ENCODE measurements around the gene C14orf180.
"Not testable (repeated sequence)": the region's sequence is repeated elsewhere in the genome, so short reads cannot be mapped to it uniquely, and the experiment has no call there.

Gene C14orf180

DNA sequence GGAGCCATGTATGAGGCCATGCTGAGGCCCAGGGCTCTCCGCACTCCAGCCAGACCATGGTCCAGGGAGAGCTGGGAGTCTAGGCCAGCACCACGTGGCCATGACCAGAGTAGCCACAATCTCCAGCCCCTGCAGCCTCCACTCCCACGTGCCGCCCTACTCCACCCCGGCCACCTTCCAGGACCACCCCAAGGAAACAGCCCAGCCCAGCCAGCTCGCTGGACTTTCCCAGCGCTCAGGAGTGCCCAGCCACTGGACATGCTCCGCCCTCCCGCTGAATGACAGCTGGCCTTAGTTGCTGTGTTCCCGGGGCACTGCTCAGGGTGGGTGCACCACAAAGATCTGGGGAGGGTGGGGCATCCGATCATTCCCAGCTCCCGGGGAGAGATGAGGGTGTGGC lies 2.1 kb upstream of the C14orf180 start:
- in situ Hi-C loops (cut with HindIII; ENCODE audit: low sequenced_read_pairs): no loop called here

DNA sequence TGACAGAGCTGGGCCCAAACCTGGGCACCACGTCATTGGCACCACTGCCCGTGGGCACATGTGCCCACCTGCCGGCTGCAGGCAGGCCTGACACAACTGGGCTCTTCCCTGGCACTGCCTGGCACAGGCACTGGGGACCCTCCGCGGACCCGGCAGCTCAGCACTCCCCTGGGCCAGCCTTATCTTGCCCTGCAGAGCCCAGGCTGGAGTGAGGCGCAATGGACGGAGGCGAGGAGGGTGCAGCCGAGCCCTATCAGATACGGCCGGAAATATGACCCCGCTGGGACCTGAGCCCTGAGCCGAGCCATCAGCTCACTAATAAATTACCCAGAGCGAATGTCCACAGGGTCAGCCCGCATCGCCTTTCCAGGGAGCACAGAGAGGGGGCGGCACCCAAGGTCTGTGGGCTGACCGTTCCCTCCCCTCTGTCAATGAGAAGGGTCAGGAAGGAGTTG lies 1.7 kb upstream of the C14orf180 start:
- in situ Hi-C loops (cut with HindIII; ENCODE audit: low sequenced_read_pairs): no loop called here

DNA sequence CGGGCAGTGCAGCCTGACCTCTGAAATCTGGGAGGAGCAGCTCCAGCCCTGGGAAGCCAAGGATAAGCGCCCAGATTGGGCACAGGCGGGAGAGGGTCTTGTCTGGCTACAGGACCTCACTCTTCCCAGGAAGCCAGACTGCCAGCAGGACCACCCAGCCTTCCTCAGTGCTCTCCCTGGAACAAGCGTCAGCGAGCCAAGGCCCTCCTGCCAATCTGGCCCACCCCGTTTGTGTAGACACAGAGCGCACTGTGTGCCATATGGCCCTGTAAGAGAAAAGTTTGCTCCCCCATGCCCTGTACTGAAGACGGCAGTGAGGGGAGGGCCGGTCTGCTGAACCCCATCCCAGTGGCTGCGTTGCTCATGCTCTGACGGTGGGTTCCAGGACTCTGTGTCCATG lies 1.2 kb upstream of the C14orf180 start:
- in situ Hi-C loops (cut with HindIII; ENCODE audit: low sequenced_read_pairs): no loop called here

DNA sequence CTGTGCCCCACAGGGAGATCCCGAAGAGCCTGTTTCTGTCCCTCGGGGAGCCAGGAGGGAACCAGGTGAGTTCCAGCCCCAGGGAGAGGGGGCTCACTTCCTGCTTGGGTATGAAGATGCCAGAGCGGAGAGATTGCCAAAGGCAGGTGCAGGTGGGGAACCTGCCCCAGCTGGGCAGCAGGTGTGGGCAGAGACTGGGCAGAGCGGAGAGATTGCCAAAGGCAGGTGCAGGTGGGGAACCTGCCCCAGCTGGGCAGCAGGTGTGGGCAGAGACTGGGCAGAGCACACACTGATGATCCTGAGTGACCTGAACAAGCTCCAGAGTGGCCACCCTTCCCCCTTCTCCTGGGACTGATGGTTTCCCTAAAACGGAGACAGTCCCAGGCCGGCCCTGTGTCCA lies 375 bp downstream of the C14orf180 start:
- in situ Hi-C loops (cut with HindIII; ENCODE audit: low sequenced_read_pairs): not testable (repeated sequence)

DNA sequence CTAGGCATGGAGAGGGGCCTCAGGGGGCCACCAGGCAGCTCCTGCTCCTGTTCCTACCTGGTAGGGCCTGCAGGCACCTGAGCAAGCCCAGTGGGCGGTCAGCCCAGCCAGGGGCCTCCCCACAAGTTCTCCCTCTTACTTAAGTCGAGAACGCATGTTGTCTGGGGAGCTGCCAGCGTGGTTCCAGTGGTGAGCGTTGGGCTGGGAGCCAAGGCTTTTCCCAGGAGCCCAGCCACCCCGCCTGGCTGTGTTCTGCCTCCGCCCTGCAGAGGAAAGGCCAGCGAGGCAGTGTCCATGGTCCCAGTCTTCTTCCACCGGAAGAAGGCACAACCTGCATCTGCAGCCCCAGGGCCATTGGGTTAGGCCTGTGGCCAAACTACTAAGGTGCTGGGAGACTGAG lies 1.4 kb downstream of the C14orf180 start:
- in situ Hi-C loops (cut with HindIII; ENCODE audit: low sequenced_read_pairs): no loop called here

DNA sequence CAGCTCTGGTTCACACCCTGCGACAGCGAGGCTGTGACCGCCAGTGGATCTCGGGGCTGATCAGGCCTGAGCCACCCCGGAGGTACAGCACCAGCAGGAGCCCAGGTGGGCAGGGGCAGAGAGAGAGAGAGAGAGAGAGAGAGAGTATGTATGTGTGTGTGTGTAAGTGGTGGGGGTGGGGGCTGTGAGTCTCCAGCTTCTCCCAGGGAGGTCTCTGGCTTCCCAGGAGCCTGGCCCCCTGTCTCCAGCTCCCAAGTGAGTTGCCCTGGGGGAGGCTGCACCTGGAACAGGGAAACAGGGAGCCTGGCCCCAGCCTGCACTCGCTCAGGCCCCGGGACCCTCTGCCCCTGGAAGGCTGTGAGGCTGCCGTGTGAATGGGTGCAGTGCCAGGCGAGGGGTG lies 2.0 kb downstream of the C14orf180 start:
- in situ Hi-C loops (cut with HindIII; ENCODE audit: low sequenced_read_pairs): no loop called here

DNA sequence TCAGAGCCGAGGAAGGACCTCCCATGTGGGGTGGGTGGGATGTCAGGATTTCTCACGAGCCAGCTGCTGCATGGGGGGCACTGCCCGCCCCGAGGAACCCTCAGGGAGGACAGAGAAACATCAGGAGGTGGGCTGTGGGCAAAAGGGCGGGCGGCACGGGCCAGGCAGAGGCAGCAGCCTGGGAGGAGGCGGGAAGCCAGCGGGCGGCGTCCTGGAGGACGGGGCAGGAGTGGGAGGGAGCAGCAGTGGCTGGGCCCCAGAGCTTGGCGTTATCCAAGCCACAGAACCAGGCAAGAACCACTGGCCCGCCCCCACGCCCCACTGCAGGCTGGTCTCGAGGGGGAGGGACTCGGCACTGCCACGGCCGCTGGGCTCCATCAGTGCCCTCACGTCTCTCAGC lies 2.4 kb downstream of the C14orf180 start:
- in situ Hi-C loops (cut with HindIII; ENCODE audit: low sequenced_read_pairs): no loop called here

DNA sequence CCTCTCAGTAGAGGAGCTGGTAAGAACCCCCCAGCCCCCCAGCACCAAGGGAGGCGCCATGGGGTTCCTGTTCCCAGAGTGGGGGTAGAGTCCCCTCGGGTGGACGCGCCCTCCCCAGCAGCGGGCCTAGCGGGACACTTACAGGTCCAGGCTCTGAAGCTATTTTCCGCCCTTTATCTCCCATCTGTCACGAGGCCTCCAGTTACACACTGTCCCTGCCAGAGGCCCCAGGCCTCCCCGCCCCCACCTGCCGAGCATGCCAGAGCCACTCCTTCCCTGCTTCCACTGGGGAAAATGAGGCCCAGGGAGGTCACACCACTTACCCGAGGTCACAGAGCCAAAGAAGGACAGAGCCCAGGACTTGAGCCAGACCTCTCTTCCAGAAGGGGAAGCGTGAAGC lies 3.1 kb downstream of the C14orf180 start:
- in situ Hi-C loops (cut with HindIII; ENCODE audit: low sequenced_read_pairs): no loop called here

DNA sequence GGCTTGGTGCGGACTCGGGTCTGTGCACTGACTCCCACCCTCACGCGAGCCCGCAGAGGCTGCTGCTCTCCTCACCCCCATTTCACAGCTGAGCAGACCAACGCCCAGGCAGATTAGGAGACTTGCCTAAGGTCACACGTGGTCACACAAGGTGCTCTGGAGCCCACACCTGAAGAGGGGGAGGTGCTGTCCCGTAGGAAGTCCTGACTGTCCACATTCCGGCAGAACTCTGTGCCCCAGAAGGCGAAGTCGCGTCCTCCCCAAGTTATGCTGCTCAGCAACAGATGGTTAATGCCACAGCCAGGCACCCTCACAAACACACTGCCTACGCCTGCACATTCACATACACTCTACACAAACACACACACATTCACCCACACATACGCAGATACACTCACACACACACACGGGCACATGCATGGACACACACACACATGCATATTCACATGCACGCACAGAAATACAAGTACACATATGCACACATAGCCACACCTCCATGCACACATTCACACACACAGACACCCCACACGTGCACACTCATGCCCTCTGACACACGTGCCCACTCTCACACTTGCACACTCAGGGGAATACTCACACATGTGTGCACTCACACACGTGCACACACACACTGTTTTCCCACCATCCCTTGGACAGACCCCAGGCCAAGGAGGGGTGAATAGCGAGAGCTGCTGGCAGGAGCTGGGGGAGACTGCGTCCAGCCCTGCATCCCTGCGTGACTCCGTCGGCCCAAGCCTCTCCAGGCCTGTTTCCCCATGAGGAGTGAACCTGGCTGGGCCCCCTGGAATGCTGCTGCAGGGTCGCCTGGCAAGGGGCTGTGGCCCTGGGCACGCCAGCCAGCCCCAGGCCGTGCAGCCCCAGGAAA lies 4.1 kb downstream of the C14orf180 start:
- in situ Hi-C loops (cut with HindIII; ENCODE audit: low sequenced_read_pairs): no loop called here

DNA sequence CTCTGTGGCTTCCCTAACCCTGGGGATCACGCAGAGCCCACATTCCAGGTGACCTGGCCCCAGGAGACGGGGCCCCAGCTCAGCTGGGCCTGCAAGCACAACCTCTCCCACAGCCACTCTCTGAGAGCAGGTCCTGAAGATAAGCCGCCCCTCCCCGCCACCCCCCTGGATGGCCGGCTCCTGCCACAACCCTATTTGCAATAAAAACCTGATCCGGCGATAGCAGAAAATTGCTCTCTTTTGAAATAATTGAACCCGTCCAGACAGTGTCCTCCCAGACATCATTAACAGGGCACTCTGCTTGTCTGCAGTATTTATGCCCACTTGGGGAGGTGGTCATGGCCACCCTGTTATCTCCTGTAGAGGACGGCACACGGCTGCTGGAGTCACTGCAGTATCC lies 5.0 kb downstream of the C14orf180 start:
- in situ Hi-C loops (cut with HindIII; ENCODE audit: low sequenced_read_pairs): no loop called here

DNA sequence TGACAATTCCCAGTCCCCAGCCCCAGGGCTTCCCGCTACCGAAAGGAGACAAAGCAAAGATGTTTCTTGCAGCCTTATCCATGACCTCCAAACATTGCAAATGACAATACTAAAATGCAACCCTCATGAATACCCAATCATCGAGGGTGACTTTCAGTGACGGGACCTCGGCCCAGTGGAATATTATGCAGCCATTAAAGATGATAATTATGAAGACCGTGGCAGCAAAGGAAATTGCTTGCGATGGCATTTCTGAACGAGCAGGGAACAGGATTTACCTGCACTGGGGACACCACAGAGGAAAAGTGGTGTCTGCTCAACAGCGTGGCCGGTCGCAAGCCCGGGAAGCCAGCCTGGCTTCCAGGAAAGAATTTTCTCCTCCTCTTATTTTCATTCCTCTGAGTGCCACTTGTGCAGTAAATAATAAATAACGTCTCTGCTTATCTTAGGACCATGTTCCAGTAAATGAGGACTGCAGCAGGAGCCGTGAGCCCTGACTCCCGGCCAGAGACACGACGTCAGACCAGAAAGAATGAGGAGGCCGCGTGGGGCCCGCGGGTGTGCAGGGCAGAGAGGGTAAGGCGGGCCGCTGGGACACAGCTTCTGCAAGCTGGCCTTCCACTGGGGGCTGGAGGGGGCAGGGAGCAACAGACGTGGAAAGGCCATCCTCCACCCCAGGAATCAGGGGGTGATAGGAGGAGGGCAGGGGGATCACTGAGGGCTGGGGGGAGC lies 6.6 kb downstream of the C14orf180 start:
- in situ Hi-C loops (cut with HindIII; ENCODE audit: low sequenced_read_pairs): no loop called here

DNA sequence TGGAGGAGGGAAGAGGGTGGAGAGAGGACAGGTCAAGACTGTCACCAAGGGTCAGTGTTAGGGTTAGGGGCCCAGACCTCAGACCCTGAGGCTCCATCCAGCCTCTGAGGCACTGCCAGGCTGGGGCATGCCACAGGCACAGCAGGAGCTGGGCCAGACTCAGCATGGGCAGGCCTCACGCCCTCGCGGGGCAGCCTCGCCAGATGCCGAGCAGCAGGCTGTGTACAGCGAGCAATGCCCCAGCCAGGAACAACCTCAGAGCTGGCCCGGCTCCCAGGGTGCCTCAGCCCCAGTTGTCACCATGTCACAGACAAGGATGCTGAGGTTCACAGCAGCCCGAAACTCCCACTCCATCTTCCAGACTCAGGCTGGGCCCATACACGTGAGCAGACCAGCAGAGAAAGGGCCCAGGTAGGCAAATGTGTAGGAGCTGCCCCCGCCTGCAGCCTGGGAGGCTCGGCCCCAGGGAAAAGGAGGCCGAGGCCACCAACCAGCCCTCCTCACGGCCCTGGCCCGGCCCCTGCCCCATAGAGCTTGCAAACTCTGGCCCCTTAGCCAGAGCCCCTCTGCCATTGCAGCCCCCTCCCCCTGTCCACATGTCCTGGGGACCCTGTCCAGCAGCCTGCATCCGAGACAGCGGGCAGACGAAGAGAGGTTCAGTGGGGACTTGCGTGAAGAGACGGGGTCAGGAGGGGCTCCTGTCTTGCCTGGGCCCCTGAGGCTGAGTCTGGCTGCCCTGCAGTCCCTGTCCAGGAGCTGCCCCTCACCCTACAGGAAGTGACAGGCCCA lies 7.5 kb downstream of the C14orf180 start:
- in situ Hi-C loops (cut with HindIII; ENCODE audit: low sequenced_read_pairs): no loop called here

DNA sequence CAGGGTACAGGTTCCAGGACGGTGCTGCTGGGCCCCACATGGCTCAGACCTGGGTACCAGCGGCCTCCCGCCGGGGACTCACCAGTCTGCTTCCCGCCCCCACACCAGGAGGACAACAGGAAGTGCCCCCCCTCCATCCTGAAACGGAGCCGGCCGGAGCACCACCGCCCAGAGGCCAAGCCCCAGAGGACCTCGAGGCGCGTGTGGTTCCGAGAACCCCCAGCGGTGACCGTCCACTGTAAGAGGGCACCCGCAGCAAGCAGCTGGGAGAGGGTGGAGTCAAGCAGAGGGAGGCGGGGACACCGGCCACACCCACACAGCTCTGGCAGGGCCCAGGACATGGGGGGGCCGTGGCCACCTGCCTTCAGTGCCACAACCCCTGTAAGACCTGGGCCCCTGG lies 8.1 kb downstream of the C14orf180 start:
- in situ Hi-C loops (cut with HindIII; ENCODE audit: low sequenced_read_pairs): no loop called here

DNA sequence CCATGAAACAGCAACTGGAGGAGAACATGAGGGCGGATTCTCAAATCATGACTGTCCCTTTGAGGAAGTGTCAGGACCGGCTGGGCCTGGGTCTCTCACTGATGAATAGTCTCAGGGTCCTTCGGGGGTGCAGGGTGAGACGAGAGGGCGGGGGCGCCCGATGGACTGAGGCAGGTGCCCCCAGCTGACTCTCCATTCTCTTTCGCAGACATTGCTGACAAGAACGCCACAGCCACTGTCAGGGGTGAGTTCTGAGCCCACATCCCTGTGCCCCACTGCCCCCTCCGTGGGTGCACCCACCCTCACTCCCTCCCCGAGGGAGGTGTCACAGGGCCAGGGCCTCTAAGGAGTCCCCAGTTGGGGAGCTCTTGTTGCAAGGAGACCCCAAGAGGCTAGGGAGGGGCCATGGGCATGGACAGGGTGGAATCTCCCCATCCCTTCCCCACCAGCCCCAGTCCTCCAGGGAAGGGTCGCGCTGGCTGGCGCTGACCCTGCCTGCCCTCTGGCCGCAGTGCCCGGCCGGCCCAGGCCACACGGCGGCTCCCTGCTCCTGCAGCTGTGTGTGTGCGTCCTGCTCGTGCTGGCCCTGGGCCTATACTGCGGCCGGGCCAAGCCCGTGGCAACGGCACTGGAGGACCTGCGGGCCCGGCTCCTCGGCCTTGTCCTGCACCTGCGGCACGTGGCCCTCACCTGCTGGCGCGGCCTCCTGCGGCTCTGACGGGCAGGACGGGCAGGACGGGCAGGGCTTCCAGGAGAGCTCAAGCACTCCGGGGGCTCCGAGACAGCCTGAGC lies 8.7 kb downstream of the C14orf180 start:
- in situ Hi-C loops (cut with HindIII; ENCODE audit: low sequenced_read_pairs): no loop called here

DNA sequence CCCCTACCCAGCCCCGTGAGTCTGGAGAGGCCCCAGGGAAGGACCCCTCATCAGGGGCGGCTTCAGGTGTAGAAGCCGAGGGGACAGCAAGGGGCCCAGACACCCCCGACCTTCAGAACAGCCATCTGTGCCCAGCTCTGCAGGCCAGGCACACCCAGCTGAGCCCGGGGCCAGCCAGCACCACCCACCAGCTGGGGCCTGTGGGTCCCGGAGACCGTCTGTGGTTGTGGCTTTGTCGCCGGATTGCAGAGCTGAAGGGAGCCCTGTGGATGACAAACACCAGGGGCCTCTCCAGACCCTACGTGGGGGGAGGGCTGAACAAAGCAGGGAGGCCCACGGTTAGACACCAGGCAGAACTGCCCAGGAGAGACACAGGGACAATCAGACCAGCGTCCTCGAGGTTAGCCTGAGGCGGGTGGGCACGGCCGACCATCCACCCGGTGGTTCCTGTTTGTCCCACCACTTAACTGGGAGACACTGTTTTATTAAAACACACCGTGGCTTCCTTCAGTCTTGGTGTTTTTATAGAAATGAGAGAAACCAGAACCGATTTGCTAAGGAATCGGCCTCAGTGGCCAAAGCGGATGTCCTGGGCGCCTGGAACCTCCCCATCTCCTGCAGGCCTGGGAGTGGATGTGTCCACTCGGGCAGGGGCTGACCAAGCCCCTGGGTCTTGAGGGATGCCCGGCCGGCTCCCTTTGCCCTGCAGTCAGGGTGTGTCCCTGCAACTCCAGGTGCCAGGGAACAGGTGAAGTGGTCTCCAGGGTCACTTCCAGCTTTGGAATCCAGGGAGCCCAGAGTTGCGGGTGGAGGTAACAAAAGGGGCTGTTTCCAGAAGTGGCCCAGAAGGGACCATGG lies 10.0 kb downstream of the C14orf180 start:
- in situ Hi-C loops (cut with HindIII; ENCODE audit: low sequenced_read_pairs): loop anchor here (5.0 to 10.0 kb wide), 2 partner anchors 47 to 395 kb away; no protein-coding TSS in a partner anchor

DNA sequence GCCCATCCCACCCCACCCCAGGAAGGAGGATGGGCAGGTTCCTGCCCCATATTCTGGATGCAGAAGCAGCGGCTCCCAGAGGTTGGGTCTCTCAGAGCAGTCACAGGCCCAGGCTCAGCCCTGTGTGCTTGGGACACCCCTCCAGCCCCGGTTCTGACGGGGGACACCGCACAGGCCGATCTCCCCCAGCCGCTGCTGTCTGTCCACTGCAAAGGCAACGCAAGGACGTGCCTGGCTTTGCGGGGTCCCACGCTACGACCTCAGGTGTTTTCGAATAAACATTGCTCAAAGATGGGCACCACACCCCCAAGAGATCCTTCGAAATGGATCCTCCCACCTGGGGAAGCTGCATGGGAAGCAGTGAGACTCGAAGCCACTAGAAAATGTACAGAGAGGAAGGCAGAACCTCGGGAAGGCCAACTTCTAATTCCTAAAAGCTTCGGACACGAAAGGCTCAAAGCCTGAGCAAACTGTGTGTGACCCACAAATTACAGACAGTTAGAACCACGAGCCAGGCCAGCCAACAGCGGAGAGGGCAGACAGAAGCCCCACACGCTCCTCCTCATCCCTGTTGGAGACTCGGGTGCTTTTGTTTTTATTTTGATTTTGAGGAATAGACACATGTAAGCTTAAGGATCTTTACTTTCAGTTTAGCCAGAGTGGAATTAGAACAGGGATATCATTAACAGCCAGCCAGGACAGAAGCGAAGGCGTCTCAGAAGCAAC lies 10.8 kb downstream of the C14orf180 start:
- in situ Hi-C loops (cut with HindIII; ENCODE audit: low sequenced_read_pairs): loop anchor here (5.0 to 10.0 kb wide), 2 partner anchors 48 to 396 kb away; no protein-coding TSS in a partner anchor

DNA sequence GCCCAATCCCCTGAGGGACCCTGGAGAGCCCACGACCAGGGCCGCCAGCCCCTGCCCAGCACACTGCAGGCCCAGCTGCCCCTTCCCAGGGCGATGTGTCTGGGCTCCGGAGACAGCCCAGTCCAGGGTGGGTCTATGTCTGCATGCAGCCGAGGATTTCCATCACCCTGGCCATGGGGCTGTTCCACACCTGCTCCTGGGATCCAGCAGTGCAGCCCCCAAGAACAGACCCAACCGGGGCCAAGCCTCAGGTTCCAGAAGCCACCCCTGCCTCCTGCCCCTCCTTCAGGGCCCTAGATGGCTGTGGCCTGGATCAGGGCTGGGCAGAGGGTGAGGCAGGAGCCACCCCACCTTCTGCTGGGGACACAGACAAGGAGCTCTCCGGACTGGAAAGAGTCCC lies 11.5 kb downstream of the C14orf180 start:
- in situ Hi-C loops (cut with HindIII; ENCODE audit: low sequenced_read_pairs): loop anchor here (5.0 to 10.0 kb wide), 2 partner anchors 49 to 396 kb away; no protein-coding TSS in a partner anchor

DNA sequence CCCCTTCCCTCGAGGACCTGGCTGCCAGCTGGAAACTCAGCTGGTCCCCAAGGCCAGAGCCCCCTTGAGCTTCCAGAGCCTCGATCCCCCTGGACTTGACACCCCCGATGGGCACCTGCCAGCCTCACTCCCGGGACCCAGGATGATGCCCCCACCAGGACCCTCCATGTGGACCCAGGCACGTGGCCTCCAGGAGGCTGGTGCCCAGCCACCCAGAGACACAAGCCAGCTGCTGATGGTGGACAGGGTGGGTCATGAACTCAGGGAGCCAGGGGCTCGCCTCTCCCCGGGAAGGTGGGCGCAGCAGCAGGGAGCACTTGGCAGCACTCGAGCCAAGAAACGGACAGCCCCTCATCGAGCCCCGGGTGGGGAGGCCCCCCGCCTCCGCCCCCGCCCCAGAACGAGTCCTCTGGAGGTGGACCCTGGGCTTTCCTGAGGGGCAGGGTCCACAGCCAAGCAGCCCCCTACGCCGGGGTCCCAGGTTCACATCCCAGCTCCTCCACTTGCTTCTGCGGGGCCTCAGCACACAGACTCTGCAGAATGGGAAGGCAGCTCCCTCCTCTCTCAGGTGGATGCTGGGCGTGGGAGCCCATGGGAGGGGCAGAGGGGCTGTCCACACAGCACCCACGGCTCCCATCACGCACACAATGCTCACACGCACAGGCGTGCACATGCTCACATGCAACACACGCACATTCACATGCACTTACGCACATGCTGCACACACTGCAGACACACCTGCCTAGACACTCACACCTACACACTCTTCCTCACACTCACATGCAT lies 12.1 kb downstream of the C14orf180 start:
- in situ Hi-C loops (cut with HindIII; ENCODE audit: low sequenced_read_pairs): loop anchor here (5.0 to 10.0 kb wide), 2 partner anchors 49 to 397 kb away; no protein-coding TSS in a partner anchor
